A549 (cell line): ENCODE measurements around the gene CCDC83. TPM values are rescaled to one million over a fixed set of nuclear protein-coding genes. Genes with fewer than 3 reads are reported as not detected.

ENCODE experiments used
- ATAC-seq, 2 experiments: fragments of 200-7000 bp in 1 of 2; fragments of >200 bp in 1 of 2; cut with Nextera tagmentation in 1 of 2; cut with Tn5 transposase in 1 of 2; 3 replicates each; pipeline versions ENCODE4 v1.8.0 to v1.9.1; 2018 to 2020; ENCODE audit warnings: mild to moderate bottlenecking in 1 of 2, moderate library complexity in 1 of 2
- CTCF ChIA-PET: fragments of 300-600 bp; sonication (Branson Sonifier 250); formaldehyde crosslinking; extraction: SDS; loops from one replicate; lab custom pipeline; 2021; ENCODE audit warnings: antibody characterized with exemption, inconsistent platforms; lab: Yijun Ruan, JAX
- POLR2A ChIA-PET: fragments of 350-600 bp; formaldehyde crosslinking; extraction: SDS; loops from one replicate; lab custom pipeline; 2021; ENCODE audit warnings: antibody characterized with exemption, inconsistent platforms; lab: Yijun Ruan, JAX
- DNase-seq, 2 experiments: peaks; one replicate each; pipeline versions ENCODE4 v3.0.0 to v3.0.0-alpha.2; 2011 to 2016; ENCODE audit warnings: low read depth in 1 of 2, low spot score in 1 of 2
- FAIRE-seq: peaks from 2 replicates; lab custom pipeline; 2011; peaks lifted over from hg19 to GRCh38; lab: Jason Lieb, UNC
- H3K27ac ChIP-seq, 2 experiments: fragments of >200 bp; sonication (Bioruptor Twin); formaldehyde crosslinking; 3 replicates each; pipeline ENCODE4 v1.5.1; 2016 to 2017
- H3K4me1 ChIP-seq: fragments of >200 bp; sonication (Bioruptor Twin); formaldehyde crosslinking; 3 replicates; pipeline ENCODE4 v1.6.1; 2016
- H3K4me2 ChIP-seq: fragments of >200 bp; sonication (Bioruptor Twin); formaldehyde crosslinking; 3 replicates; pipeline ENCODE4 v1.6.1; 2016
- H3K4me3 ChIP-seq: fragments of >200 bp; sonication (Bioruptor Twin); formaldehyde crosslinking; 3 replicates; pipeline ENCODE4 v1.5.1; 2016
- H3K9me3 ChIP-seq: fragments of >200 bp; sonication (Bioruptor Twin); formaldehyde crosslinking; 3 replicates; pipeline ENCODE4 v1.6.1; 2016
- CBX2 ChIP-seq: fragments of 200-600 bp; sonication (generic); IDR thresholded peaks from 2 replicates; pipeline ENCODE4 v1.6.1; 2016; ENCODE audit warnings: low read depth, mild to moderate bottlenecking, borderline replicate concordance
- CBX8 ChIP-seq: fragments of 200-600 bp; sonication (generic); IDR thresholded peaks from 2 replicates; pipeline ENCODE4 v1.6.1; 2016
- CEBPB ChIP-seq, 2 experiments: fragments of >200 bp in 1 of 2; sonication (Bioruptor Twin) in 1 of 2; formaldehyde crosslinking in 1 of 2; IDR thresholded peaks; 2 replicates each; pipeline ENCODE4 v1.6.1; 2012 to 2016
- CHD4 ChIP-seq: fragments of 200-600 bp; sonication (generic); IDR thresholded peaks from 2 replicates; pipeline ENCODE4 v1.6.1; 2016; ENCODE audit warnings: antibody characterized with exemption, mild to moderate bottlenecking, borderline replicate concordance
- EHMT2 ChIP-seq: fragments of 200-600 bp; sonication (generic); IDR thresholded peaks from 2 replicates; pipeline ENCODE4 v1.6.1; 2016; ENCODE audit warnings: antibody characterized with exemption, low read depth, mild to moderate bottlenecking, moderate library complexity
- ESRRA ChIP-seq: fragments of 150-350 bp; IDR thresholded peaks from 2 replicates; pipeline ENCODE4 v1.6.1; 2014; ENCODE audit warnings: mild to moderate bottlenecking, low read length, borderline replicate concordance
- FOXS1 ChIP-seq: fragments of 250-450 bp; sonication (Bioruptor Pico); IDR thresholded peaks from 2 replicates; pipeline ENCODE4 v1.5.0; 2020; ENCODE audit warnings: mild to moderate bottlenecking, moderate library complexity
- HDAC2 ChIP-seq: fragments of 200-600 bp; sonication (generic); IDR thresholded peaks from 2 replicates; pipeline ENCODE4 v1.6.1; 2016
- HEYL ChIP-seq: fragments of 250-450 bp; sonication (Bioruptor Pico); IDR thresholded peaks from 2 replicates; pipeline ENCODE4 v1.8.0; 2021; ENCODE audit warnings: mild to moderate bottlenecking, moderate library complexity
- JUN ChIP-seq, 2 experiments: fragments of >200 bp; sonication (Bioruptor Twin); formaldehyde crosslinking; IDR thresholded peaks; 2 replicates in 1 of 2; 3 replicates in 1 of 2; pipeline ENCODE4 v1.6.1; 2016 to 2017
- JUNB ChIP-seq: fragments of >200 bp; sonication (Bioruptor Twin); formaldehyde crosslinking; IDR thresholded peaks from 2 replicates; pipeline ENCODE4 v1.6.1; 2016
- KDM1A ChIP-seq: fragments of 200-600 bp; sonication (generic); IDR thresholded peaks from 2 replicates; pipeline ENCODE4 v1.6.1; 2016; ENCODE audit warnings: low read depth, mild to moderate bottlenecking
- KDM5A ChIP-seq: fragments of 200-600 bp; sonication (generic); IDR thresholded peaks from 2 replicates; pipeline ENCODE4 v1.6.1; 2016; ENCODE audit warnings: antibody characterized with exemption, mild to moderate bottlenecking
- NFE2L2 ChIP-seq: fragments of 150-350 bp; conservative IDR thresholded peaks from 2 replicates; pipeline ENCODE4 v1.6.1; 2014; ENCODE audit warnings: low read length
- NPAS2 ChIP-seq: fragments of 250-450 bp; sonication (Bioruptor Pico); IDR thresholded peaks from 2 replicates; pipeline ENCODE4 v1.8.0; 2022; ENCODE audit warnings: mild to moderate bottlenecking, moderate library complexity, borderline replicate concordance
- POLR2A ChIP-seq: IDR thresholded peaks from 2 replicates; pipeline ENCODE4 v1.6.1; 2012; ENCODE audit warnings: mild to moderate bottlenecking, low read length
- RAD21 ChIP-seq, 2 experiments: fragments of >200 bp in 1 of 2; sonication (Bioruptor Twin) in 1 of 2; formaldehyde crosslinking in 1 of 2; IDR thresholded peaks in 1 of 2; conservative IDR thresholded peaks in 1 of 2; 2 replicates in 1 of 2; 3 replicates in 1 of 2; pipeline ENCODE4 v1.6.1; 2012 to 2018; ENCODE audit warnings: inconsistent platforms in 1 of 2
- TFCP2L1 ChIP-seq: fragments of 250-450 bp; sonication (Bioruptor Pico); IDR thresholded peaks from 2 replicates; pipeline ENCODE4 v1.5.0; 2021; ENCODE audit warnings: mild to moderate bottlenecking
- TP53 ChIP-seq: fragments of 250-450 bp; sonication (Bioruptor Pico); IDR thresholded peaks from 2 replicates; pipeline ENCODE4 v1.5.0; 2021; ENCODE audit warnings: mild to moderate bottlenecking, moderate library complexity
- ZFP36 ChIP-seq: fragments of 450-650 bp; IDR thresholded peaks from 2 replicates; pipeline ENCODE4 v1.6.1; 2014; ENCODE audit warnings: borderline replicate concordance; ENCODE audit not compliant: partially characterized antibody
- WGBS: methylation state at CpG from one replicate; pipeline ENCODE4 v1.1.6; 2017; ENCODE audit errors: missing lambda C conversion rate; 5-methylcytosine and 5-hydroxymethylcytosine counted together
- polyA plus RNA-seq, 4 experiments: library from polyadenylated mRNA; depleted of rRNA in 3 of 4; stranded (reverse); fragments of >200 nt; fragmentation: RNase III in 1 of 4; extraction: RNeasy Plus Mini Kit Qiagen cat#74134 plus additional on column Dnase treatment in 1 of 4; gene quantifications; 2 replicates in 3 of 4; 3 replicates in 1 of 4; pipeline ENCODE4 v1.2.3, GENCODE V29; 2011 to 2017
- TF ChIP-seq, protein P1 (sequence below): fragments of 450-650 bp; IDR thresholded peaks from 2 replicates; pipeline ENCODE4 v1.6.1; 2014; ENCODE audit warnings: antibody characterized with exemption
- TF ChIP-seq, protein P2 (sequence below): fragments of 200-600 bp; sonication (generic); IDR thresholded peaks from 2 replicates; pipeline ENCODE4 v1.6.1; 2016; ENCODE audit warnings: antibody characterized with exemption, mild to moderate bottlenecking, moderate library complexity
- TF ChIP-seq, protein P3 (sequence below): fragments of 250-450 bp; sonication (Bioruptor Pico); IDR thresholded peaks from 2 replicates; pipeline ENCODE4 v1.5.0; 2021; ENCODE audit warnings: mild to moderate bottlenecking, moderate library complexity, borderline replicate concordance

Gene CCDC83
- polyA plus RNA-seq, 2 of the 4 experiments (the other 2 are of a cell fraction): not detected

DNA sequence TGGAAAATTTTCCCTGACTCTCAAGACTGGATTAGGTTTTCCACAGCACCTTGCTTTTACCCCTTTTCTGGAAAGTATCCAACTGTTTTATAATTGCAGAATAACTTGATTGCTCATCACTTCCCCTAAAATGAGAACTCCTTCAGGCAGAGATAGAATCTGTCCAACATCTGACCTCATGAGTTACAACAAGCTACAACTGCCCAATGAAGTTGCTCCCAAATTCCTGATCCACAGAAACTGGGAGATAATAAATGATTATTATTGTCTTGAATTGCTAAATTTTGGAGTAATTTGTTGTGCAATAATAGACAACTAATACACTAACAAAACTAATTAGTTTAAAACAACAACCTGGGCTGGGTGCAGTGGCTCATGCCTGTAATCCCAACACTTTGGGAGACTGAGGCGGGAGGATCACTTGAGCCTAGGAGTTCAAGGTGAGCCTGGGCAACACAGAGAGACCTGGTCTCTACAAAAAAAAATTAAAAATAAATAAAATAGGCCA lies 10.0 kb upstream of the CCDC83 start:
- ATAC-seq: no peak; a peak in 1 of 6 replicates
- POLR2A ChIA-PET: interaction anchor here (1.0 kb wide), 1 partner anchor 10 kb away, joined by 4 read pairs; the partner anchor contains the start of gene CCDC83
- peaks cover 18% of the 10 kb centered on the region for H3K4me1 ChIP-seq
- CTCF ChIA-PET: interaction anchor here (1.4 to 2.6 kb wide), 2 partner anchors 19 to 35 kb away, joined by 4 to 8 read pairs; no protein-coding TSS in a partner anchor
- H3K4me3 ChIP-seq: no peak overlapping the region
- DNase-seq: no peak
- no peak for FAIRE-seq
- 94% methylated on average over 1 of the region's 1 CpG for WGBS
- TF ChIP-seq KDM5A (no peak), EHMT2 (no peak), TFCP2L1 (no peak), TP53 (CRISPR knock-in tag) (no peak), JUNB (no peak), CBX8 (no peak), HDAC2 (no peak), HEYL (CRISPR knock-in tag) (no peak), NFE2L2 (no peak), NPAS2 (CRISPR knock-in tag) (no peak), ESRRA (no peak), POLR2A (no peak), FOXS1 (CRISPR knock-in tag) (no peak), KDM1A (no peak), CHD4 (no peak)
- TF ChIP-seq, protein P1, sequence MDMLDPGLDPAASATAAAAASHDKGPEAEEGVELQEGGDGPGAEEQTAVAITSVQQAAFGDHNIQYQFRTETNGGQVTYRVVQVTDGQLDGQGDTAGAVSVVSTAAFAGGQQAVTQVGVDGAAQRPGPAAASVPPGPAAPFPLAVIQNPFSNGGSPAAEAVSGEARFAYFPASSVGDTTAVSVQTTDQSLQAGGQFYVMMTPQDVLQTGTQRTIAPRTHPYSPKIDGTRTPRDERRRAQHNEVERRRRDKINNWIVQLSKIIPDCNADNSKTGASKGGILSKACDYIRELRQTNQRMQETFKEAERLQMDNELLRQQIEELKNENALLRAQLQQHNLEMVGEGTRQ: no peak
- TF ChIP-seq, protein P2, sequence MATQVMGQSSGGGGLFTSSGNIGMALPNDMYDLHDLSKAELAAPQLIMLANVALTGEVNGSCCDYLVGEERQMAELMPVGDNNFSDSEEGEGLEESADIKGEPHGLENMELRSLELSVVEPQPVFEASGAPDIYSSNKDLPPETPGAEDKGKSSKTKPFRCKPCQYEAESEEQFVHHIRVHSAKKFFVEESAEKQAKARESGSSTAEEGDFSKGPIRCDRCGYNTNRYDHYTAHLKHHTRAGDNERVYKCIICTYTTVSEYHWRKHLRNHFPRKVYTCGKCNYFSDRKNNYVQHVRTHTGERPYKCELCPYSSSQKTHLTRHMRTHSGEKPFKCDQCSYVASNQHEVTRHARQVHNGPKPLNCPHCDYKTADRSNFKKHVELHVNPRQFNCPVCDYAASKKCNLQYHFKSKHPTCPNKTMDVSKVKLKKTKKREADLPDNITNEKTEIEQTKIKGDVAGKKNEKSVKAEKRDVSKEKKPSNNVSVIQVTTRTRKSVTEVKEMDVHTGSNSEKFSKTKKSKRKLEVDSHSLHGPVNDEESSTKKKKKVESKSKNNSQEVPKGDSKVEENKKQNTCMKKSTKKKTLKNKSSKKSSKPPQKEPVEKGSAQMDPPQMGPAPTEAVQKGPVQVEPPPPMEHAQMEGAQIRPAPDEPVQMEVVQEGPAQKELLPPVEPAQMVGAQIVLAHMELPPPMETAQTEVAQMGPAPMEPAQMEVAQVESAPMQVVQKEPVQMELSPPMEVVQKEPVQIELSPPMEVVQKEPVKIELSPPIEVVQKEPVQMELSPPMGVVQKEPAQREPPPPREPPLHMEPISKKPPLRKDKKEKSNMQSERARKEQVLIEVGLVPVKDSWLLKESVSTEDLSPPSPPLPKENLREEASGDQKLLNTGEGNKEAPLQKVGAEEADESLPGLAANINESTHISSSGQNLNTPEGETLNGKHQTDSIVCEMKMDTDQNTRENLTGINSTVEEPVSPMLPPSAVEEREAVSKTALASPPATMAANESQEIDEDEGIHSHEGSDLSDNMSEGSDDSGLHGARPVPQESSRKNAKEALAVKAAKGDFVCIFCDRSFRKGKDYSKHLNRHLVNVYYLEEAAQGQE: no peak
- peaks cover 25% of the 10 kb centered on the region for H3K9me3 ChIP-seq
- H3K4me2 ChIP-seq: peak overlapping the region; percentile 41
- peak overlapping the region; percentile 62 to 80 for H3K27ac ChIP-seq

DNA sequence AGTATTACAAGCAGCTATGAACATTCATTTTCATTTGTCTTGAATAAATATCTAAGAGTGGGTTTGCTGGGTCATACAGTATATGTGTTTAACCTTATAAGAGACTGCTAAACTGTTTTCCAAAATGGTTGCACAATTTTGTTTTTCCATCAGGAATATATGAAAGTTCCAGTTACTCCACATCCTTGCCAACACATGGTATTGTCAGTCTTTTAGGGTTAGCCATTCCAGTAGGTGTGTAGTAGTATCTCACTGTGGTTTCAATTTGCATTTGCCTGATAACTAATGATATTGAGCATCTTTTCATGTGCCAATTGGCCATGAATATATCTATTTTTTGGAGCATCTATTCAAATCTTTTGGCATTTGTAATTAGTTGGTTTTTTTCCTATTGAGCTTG lies 7.7 kb upstream of the CCDC83 start:
- no peak for ATAC-seq
- ChIA-PET POLR2A (no interaction called here), CTCF (interaction anchor here (1.2 to 1.3 kb wide), 2 partner anchors 22 to 152 kb away, joined by 3 to 4 read pairs; no protein-coding TSS in a partner anchor)
- no peak for FAIRE-seq
- TF ChIP-seq CBX2 (no peak), RAD21 (conservative IDR thresholded peaks at IDR 0.05 in 1 of 2, IDR thresholded peaks at IDR 0.05 in 1 of 2) (no peak), ZFP36 (peak; percentile 74), CEBPB (IDR thresholded peaks at IDR 0.05) (0 out of 4 replicates have a peak, but pooled peaks of 1 of the 2 experiments have one; percentile 6), JUN (IDR thresholded peaks at IDR 0.05) (no peak), POLR2A (no peak)
- TF ChIP-seq, protein P3, sequence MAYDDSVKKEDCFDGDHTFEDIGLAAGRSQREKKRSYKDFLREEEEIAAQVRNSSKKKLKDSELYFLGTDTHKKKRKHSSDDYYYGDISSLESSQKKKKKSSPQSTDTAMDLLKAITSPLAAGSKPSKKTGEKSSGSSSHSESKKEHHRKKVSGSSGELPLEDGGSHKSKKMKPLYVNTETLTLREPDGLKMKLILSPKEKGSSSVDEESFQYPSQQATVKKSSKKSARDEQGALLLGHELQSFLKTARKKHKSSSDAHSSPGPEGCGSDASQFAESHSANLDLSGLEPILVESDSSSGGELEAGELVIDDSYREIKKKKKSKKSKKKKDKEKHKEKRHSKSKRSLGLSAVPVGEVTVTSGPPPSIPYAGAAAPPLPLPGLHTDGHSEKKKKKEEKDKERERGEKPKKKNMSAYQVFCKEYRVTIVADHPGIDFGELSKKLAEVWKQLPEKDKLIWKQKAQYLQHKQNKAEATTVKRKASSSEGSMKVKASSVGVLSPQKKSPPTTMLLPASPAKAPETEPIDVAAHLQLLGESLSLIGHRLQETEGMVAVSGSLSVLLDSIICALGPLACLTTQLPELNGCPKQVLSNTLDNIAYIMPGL: no peak
- Histone ChIP-seq H3K9me3 (peaks cover 25% of the 10 kb centered on the region), H3K4me1 (peaks cover 18% of the 10 kb centered on the region), H3K27ac (no peak overlapping the region), H3K4me2 (no peak overlapping the region), H3K4me3 (no peak overlapping the region)
- no peak for DNase-seq
